ACC112 (cell line): ENCODE data around the gene TCF19.

Source experiments
- H2AFZ ChIP-seq: fragments of 200-600 bp; sonication (generic); one replicate; pipeline ENCODE4 v1.6.0; 2017; ENCODE audit warnings: antibody characterized with exemption, low read length; ENCODE audit not compliant: unreplicated experiment
- H3K27ac ChIP-seq: fragments of 200-600 bp; sonication (generic); 2 replicates; pipeline ENCODE4 v1.5.1; 2014; ENCODE audit warnings: low read depth, mild to moderate bottlenecking, antibody characterized with exemption, low read length, moderate library complexity
- H3K27me3 ChIP-seq: fragments of 200-600 bp; sonication (generic); 2 replicates; pipeline ENCODE4 v1.6.1; 2014; ENCODE audit warnings: mild to moderate bottlenecking, antibody characterized with exemption, low read length, moderate library complexity, mixed read lengths; ENCODE audit not compliant: insufficient read depth
- H3K36me3 ChIP-seq: fragments of 200-600 bp; sonication (generic); 2 replicates; pipeline ENCODE4 v1.6.1; 2016; ENCODE audit warnings: mild to moderate bottlenecking, antibody characterized with exemption, low read length, moderate library complexity, mixed read lengths; ENCODE audit not compliant: insufficient read depth
- H3K4me1 ChIP-seq: fragments of 200-600 bp; sonication (generic); one replicate; pipeline ENCODE4 v1.6.1; 2016; ENCODE audit warnings: low read length, mixed read lengths; ENCODE audit not compliant: insufficient read depth, unreplicated experiment, control insufficient read depth
- H3K4me3 ChIP-seq: fragments of 200-600 bp; sonication (generic); 2 replicates; pipeline ENCODE4 v1.5.1; 2014; ENCODE audit warnings: mild to moderate bottlenecking, low read depth, low read length
- H3K79me2 ChIP-seq: fragments of 200-600 bp; sonication (generic); one replicate; pipeline ENCODE4 v1.6.0; 2016; ENCODE audit warnings: low read length; ENCODE audit not compliant: control insufficient read depth, unreplicated experiment, insufficient read depth

The TCF19 gene

GRCh38 chr6:31158140-31158862 is at the start of gene TCF19:
TCF19 (plus strand) TSS chr6:31158589; CDS start chr6:31159470, 881 bp downstream.
- H3K27me3 ChIP-seq: no peaks in the 10 kb centered on the region
- H2AFZ ChIP-seq: peak within 1 kb of the TSS; percentile 52
- H3K79me2 ChIP-seq: peaks cover 18% of the 10 kb centered on the region
- peaks cover 25% of the 10 kb centered on the region for H3K4me1 ChIP-seq
- peak within 1 kb of the TSS; percentile 30 for H3K27ac ChIP-seq
- peaks cover 23% of the 10 kb centered on the region for H3K36me3 ChIP-seq
- H3K4me3 ChIP-seq: peak within 1 kb of the TSS; percentile 92

GRCh38 chr6:31110825-31111582 is 47.4 kb upstream of the TCF19 start:
- Histone ChIP-seq H3K79me2 (peaks cover 5% of the 10 kb centered on the region), H3K4me3 (no peak overlapping the region), H2AFZ (no peak overlapping the region), H3K36me3 (no peaks in the 10 kb centered on the region), H3K27me3 (peaks cover 14% of the 10 kb centered on the region), H3K27ac (no peak overlapping the region), H3K4me1 (peaks cover 18% of the 10 kb centered on the region)

GRCh38 chr6:31111712-31112111 is 46.7 kb upstream of the TCF19 start:
- Histone ChIP-seq H3K27me3 (peaks cover 14% of the 10 kb centered on the region), H3K36me3 (no peaks in the 10 kb centered on the region), H3K4me3 (no peak overlapping the region), H3K4me1 (peaks cover 25% of the 10 kb centered on the region), H2AFZ (no peak overlapping the region), H3K79me2 (peaks cover 7% of the 10 kb centered on the region), H3K27ac (no peak overlapping the region)

- H3K36me3 ChIP-seq: no peaks in the 10 kb centered on the region
- H3K79me2 ChIP-seq: peaks cover 7% of the 10 kb centered on the region
- H3K4me1 ChIP-seq: peaks cover 33% of the 10 kb centered on the region
- no peak within 1 kb of the TSS for H3K27ac ChIP-seq
- H3K27me3 ChIP-seq: peaks cover 14% of the 10 kb centered on the region
- no peak within 1 kb of the TSS for H3K4me3 ChIP-seq
- no peak within 1 kb of the TSS for H2AFZ ChIP-seq
These were observed 45.9 kb upstream of the TCF19 start, which contains the start of gene C6orf15 for GRCh38 chr6:31112478-31112877. C6orf15 (minus strand) TSS chr6:31112575; CDS start chr6:31112555, 20 bp downstream.

GRCh38 chr6:31113861-31114540 is 44.4 kb upstream of the TCF19 start:
- Histone ChIP-seq H3K79me2 (peaks cover 7% of the 10 kb centered on the region), H3K4me1 (peaks cover 34% of the 10 kb centered on the region), H3K36me3 (no peaks in the 10 kb centered on the region), H3K27ac (peak overlapping the region; percentile 76), H2AFZ (no peak overlapping the region), H3K4me3 (peak overlapping the region; percentile 73; the same call in 1 of the 2 replicates), H3K27me3 (peaks cover 14% of the 10 kb centered on the region)

GRCh38 chr6:31114541-31114878 is 43.9 kb upstream of the TCF19 start, which contains the start of gene PSORS1C1:
PSORS1C1 (plus strand) TSS chr6:31114800; CDS start chr6:31129633, 14,833 bp downstream.
- H3K4me1 ChIP-seq: peaks cover 34% of the 10 kb centered on the region
- H3K36me3 ChIP-seq: no peaks in the 10 kb centered on the region
- H3K79me2 ChIP-seq: peaks cover 7% of the 10 kb centered on the region
- peak within 1 kb of the TSS; percentile 73 for H3K4me3 ChIP-seq
- H3K27ac ChIP-seq: peak within 1 kb of the TSS; percentile 76
- H3K27me3 ChIP-seq: peaks cover 14% of the 10 kb centered on the region
- no peak within 1 kb of the TSS for H2AFZ ChIP-seq

GRCh38 chr6:31114970-31115849 is 43.2 kb upstream of the TCF19 start:
- Histone ChIP-seq H2AFZ (no peak overlapping the region), H3K79me2 (peaks cover 7% of the 10 kb centered on the region), H3K27ac (peak overlapping the region; percentile 76), H3K4me3 (peak overlapping the region; percentile 73), H3K36me3 (no peaks in the 10 kb centered on the region), H3K4me1 (peaks cover 34% of the 10 kb centered on the region), H3K27me3 (peaks cover 8% of the 10 kb centered on the region)

- Histone ChIP-seq H2AFZ (no peak overlapping the region), H3K4me1 (peaks cover 34% of the 10 kb centered on the region), H3K36me3 (no peaks in the 10 kb centered on the region), H3K4me3 (peak overlapping the region; percentile 73; the same call in 1 of the 2 replicates), H3K27me3 (no peaks in the 10 kb centered on the region; the same call in 1 of the 2 replicates), H3K27ac (no peak overlapping the region), H3K79me2 (peaks cover 7% of the 10 kb centered on the region)
These were observed 42.3 kb upstream of the TCF19 start for GRCh38 chr6:31115941-31116560.

GRCh38 chr6:31116661-31117385 is 41.6 kb upstream of the TCF19 start:
- Histone ChIP-seq H3K27ac (no peak overlapping the region), H3K36me3 (no peaks in the 10 kb centered on the region), H3K4me3 (peak overlapping the region; percentile 60), H2AFZ (no peak overlapping the region), H3K79me2 (peaks cover 7% of the 10 kb centered on the region), H3K27me3 (no peaks in the 10 kb centered on the region), H3K4me1 (peaks cover 34% of the 10 kb centered on the region)
